HCT116 (cell line): ENCODE measurements around the gene IMMP2L. TPM values are rescaled to one million over a fixed set of nuclear protein-coding genes. Genes with fewer than 3 reads are reported as not detected.

Source experiments
- ATAC-seq: fragments of 200-7000 bp; cut with Tn5 transposase; 2 replicates; pipeline ENCODE4 v1.9.1; 2020; ENCODE audit warnings: mild to moderate bottlenecking, moderate library complexity
- BruUV-seq: library from RNA; stranded (reverse); fragments of 400-500 nt; replicated peaks from 2 replicates; lab custom pipeline; 2021; lab: Mats Ljungman, UMichigan
- CTCF ChIA-PET: fragments of 300-600 bp; sonication (Branson Sonifier 250); formaldehyde crosslinking; loops from one replicate; lab custom pipeline; 2021; ENCODE audit warnings: antibody characterized with exemption; lab: Charles Lee
- POLR2A ChIA-PET: fragments of 300-600, 350-600 bp; sonication (Branson Sonifier 250); formaldehyde crosslinking; loops from one replicate; lab custom pipeline; 2021; ENCODE audit warnings: antibody characterized with exemption; lab: Charles Lee
- RAD21 ChIA-PET, 2 experiments: fragments of 300-600 bp; sonication (Branson Sonifier 250); formaldehyde crosslinking; loops; one replicate each; lab custom pipeline; 2023; ENCODE audit warnings: low total read pairs in 2 of 2; ENCODE audit not compliant: uncharacterized antibody in 2 of 2, unreplicated experiment in 2 of 2, low non-redundant PET in 1 of 2; lab: Charles Lee
- DNase-seq: peaks from one replicate; pipeline ENCODE4 v3.0.0-alpha.2; 2010; ENCODE audit warnings: low read depth, low spot score
- H2AFZ ChIP-seq: fragments of 200-600 bp; shearing (Covaris generic), sonication (generic); 2 replicates; pipeline ENCODE4 v1.6.1; 2017; ENCODE audit warnings: low read depth, mixed run types, mixed read lengths, antibody characterized with exemption, low read length; ENCODE audit not compliant: poor library complexity, severe bottlenecking
- H3K27ac ChIP-seq: 2 replicates; pipeline ENCODE4 v1.5.1; 2012; ENCODE audit warnings: low read depth, low read length
- H3K27me3 ChIP-seq: fragments of 200-600 bp; sonication (generic); 2 replicates; pipeline ENCODE4 v1.6.1; 2016; ENCODE audit warnings: mixed run types, low read length, mixed read lengths; ENCODE audit not compliant: insufficient read depth
- H3K36me3 ChIP-seq, 2 experiments: fragments of 200-500 bp in 1 of 2; fragments of 200-600 bp in 1 of 2; sonication (Bioruptor generic) in 1 of 2; sonication (generic) in 1 of 2; 2 replicates each; pipeline versions ENCODE4 v1.5.1 to v1.6.1; 2014 to 2016; ENCODE audit warnings: low read length in 2 of 2, inconsistent platforms in 1 of 2, mixed read lengths in 1 of 2, mixed run types in 1 of 2; ENCODE audit not compliant: insufficient read depth in 2 of 2, control insufficient read depth in 1 of 2
- H3K4me1 ChIP-seq, 2 experiments: fragments of 200-600 bp in 1 of 2; sonication (generic) in 1 of 2; 2 replicates each; pipeline versions ENCODE4 v1.5.1 to v1.6.1; 2012 to 2017; ENCODE audit warnings: low read length in 2 of 2, inconsistent platforms in 1 of 2, mild to moderate bottlenecking in 1 of 2, mixed read lengths in 1 of 2, mixed run types in 1 of 2, moderate library complexity in 1 of 2; ENCODE audit not compliant: insufficient read depth in 2 of 2, control insufficient read depth in 1 of 2
- H3K4me2 ChIP-seq: fragments of 200-600 bp; sonication (generic); 2 replicates; pipeline ENCODE4 v1.6.1; 2017; ENCODE audit warnings: mixed run types, low read length, mixed read lengths
- H3K4me3 ChIP-seq, 2 experiments: fragments of 200-600 bp in 1 of 2; sonication (generic) in 1 of 2; replicated peaks in 1 of 2; 2 replicates each; pipeline ENCODE4 v1.5.1; 2011 to 2016; ENCODE audit warnings: low read length in 2 of 2, control low read depth in 1 of 2, low read depth in 1 of 2, mild to moderate bottlenecking in 1 of 2, mixed read lengths in 1 of 2, mixed run types in 1 of 2
- H3K79me2 ChIP-seq: fragments of 200-600 bp; sonication (generic); 2 replicates; pipeline ENCODE4 v1.6.1; 2017; ENCODE audit warnings: mild to moderate bottlenecking, mixed run types, low read length, moderate library complexity, mixed read lengths; ENCODE audit not compliant: insufficient read depth
- H3K9ac ChIP-seq: fragments of 200-600 bp; sonication (generic); 2 replicates; pipeline ENCODE4 v1.6.1; 2016; ENCODE audit warnings: low read length, mixed read lengths
- H3K9me2 ChIP-seq: fragments of 200-600 bp; sonication (generic), shearing (Covaris generic); 2 replicates; pipeline ENCODE4 v1.6.1; 2017; ENCODE audit warnings: mixed run types, mild to moderate bottlenecking, moderate library complexity; ENCODE audit not compliant: insufficient read depth
- H3K9me3 ChIP-seq, 2 experiments: fragments of 200-500 bp in 1 of 2; fragments of 200-600 bp in 1 of 2; sonication (Bioruptor generic) in 1 of 2; sonication (generic) in 1 of 2; 2 replicates each; pipeline ENCODE4 v1.6.1; 2014 to 2017; ENCODE audit warnings: low read length in 2 of 2, mixed read lengths in 2 of 2, inconsistent platforms in 1 of 2, low read depth in 1 of 2, mild to moderate bottlenecking in 1 of 2, mixed run types in 1 of 2, moderate library complexity in 1 of 2; ENCODE audit not compliant: control insufficient read depth in 1 of 2, insufficient read depth in 1 of 2
- H4K20me1 ChIP-seq: fragments of 200-600 bp; sonication (generic), shearing (Covaris generic); 2 replicates; pipeline ENCODE4 v1.6.1; 2017; ENCODE audit warnings: mixed run types, mild to moderate bottlenecking, moderate library complexity; ENCODE audit not compliant: insufficient read depth
- CBX3 ChIP-seq: IDR thresholded peaks from 2 replicates; pipeline ENCODE4 v1.6.1; 2012; ENCODE audit warnings: low read depth
- CEBPB ChIP-seq: IDR thresholded peaks from 2 replicates; pipeline ENCODE4 v1.6.1; 2012; ENCODE audit warnings: low read depth
- EGR1 ChIP-seq: IDR thresholded peaks from 2 replicates; pipeline ENCODE4 v1.6.1; 2012; ENCODE audit warnings: low read depth
- ELF1 ChIP-seq: IDR thresholded peaks from 2 replicates; pipeline ENCODE4 v1.6.1; 2012; ENCODE audit warnings: low read depth, borderline replicate concordance
- EZH2 ChIP-seq: fragments of 200-600 bp; sonication (generic); IDR thresholded peaks from 2 replicates; pipeline ENCODE4 v1.6.1; 2017; ENCODE audit warnings: antibody characterized with exemption, mixed run types
- EZH2phosphoT487 ChIP-seq: fragments of 200-600 bp; IDR thresholded peaks from 2 replicates; pipeline ENCODE4 v1.6.1; 2018; ENCODE audit warnings: antibody characterized with exemption, borderline replicate concordance
- FOSL1 ChIP-seq: IDR thresholded peaks from 2 replicates; pipeline ENCODE4 v1.6.1; 2012; ENCODE audit warnings: low read depth
- JUND ChIP-seq: IDR thresholded peaks from 2 replicates; pipeline ENCODE4 v1.6.1; 2012
- POLR2AphosphoS5 ChIP-seq: IDR thresholded peaks from 2 replicates; pipeline ENCODE4 v1.6.1; 2011; ENCODE audit warnings: mild to moderate bottlenecking, low read depth, low read length, moderate library complexity
- RAD21 ChIP-seq: IDR thresholded peaks from 2 replicates; pipeline ENCODE4 v1.6.1; 2012; ENCODE audit warnings: low read depth, mild to moderate bottlenecking
- TCF7L2 ChIP-seq: IDR thresholded peaks from 2 replicates; pipeline ENCODE4 v1.7.0; 2011; ENCODE audit warnings: borderline replicate concordance, inconsistent platforms; ENCODE audit not compliant: insufficient read depth, insufficient read length; ENCODE audit errors: extremely low read depth
- YY1 ChIP-seq: IDR thresholded peaks from 2 replicates; pipeline ENCODE4 v1.6.1; 2011; ENCODE audit warnings: low read length, low read depth, moderate library complexity, mild to moderate bottlenecking; ENCODE audit not compliant: insufficient replicate concordance; ENCODE audit errors: extremely low read depth
- ZFX ChIP-seq: fragments of 450-650 bp; IDR thresholded peaks from 2 replicates; pipeline ENCODE4 v1.6.1; 2017
- intact Hi-C: fragments of 100-400 bp; cut with micrococcal nuclease; formaldehyde crosslinking; loops from 2 replicates; pipeline ENCODE4 v1.10.0; 2022
- total RNA-seq: library from RNA; stranded (reverse); gene quantifications from one replicate; pipeline ENCODE4 v1.2.1, GENCODE V29; 2021; ENCODE audit not compliant: unreplicated experiment
- TF ChIP-seq, protein P1 (sequence below): IDR thresholded peaks from 2 replicates; pipeline ENCODE4 v1.6.1; 2012; ENCODE audit warnings: low read depth
- TF ChIP-seq, protein P2 (sequence below): IDR thresholded peaks from 2 replicates; pipeline ENCODE4 v1.6.1; 2012
- TF ChIP-seq, protein P3 (sequence below), 3 experiments: fragments of 200-600 bp in 1 of 3; sonication (generic) in 1 of 3; IDR thresholded peaks in 2 of 3; conservative IDR thresholded peaks in 1 of 3; 2 replicates each; pipeline ENCODE4 v1.5.1; 2012 to 2017; ENCODE audit warnings: low read depth in 2 of 3, low read length in 2 of 3, antibody characterized with exemption in 1 of 3, borderline replicate concordance in 1 of 3, control low read depth in 1 of 3, mild to moderate bottlenecking in 1 of 3, mixed read lengths in 1 of 3, mixed run types in 1 of 3, moderate library complexity in 1 of 3; ENCODE audit not compliant: insufficient read depth in 1 of 3
- TF ChIP-seq, protein P4 (sequence below): IDR thresholded peaks from 2 replicates; pipeline ENCODE4 v1.6.1; 2012

Gene IMMP2L
- total RNA-seq, 1 experiment from 2014 or later = 21.1 TPM

DNA sequence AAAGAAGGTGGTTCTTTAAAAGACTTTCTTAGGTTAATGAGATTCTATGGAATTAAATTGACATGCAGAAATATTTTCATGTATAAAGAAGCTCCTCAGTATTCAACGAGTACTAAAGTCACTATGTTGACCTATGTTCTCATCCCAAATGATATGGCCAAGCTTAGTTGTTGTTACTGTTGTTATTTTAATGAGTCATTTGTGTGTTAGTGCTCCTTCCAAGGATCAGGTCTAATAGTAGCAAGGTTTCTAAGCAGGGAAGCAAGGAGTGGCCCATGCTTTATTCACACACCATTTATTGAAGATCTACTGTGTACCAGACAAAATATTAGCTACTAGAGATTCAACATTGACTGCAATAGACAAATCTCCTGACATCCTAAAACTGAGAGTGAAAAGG is 429.5 kb downstream of the IMMP2L start (continued):
- TF ChIP-seq, protein P1, sequence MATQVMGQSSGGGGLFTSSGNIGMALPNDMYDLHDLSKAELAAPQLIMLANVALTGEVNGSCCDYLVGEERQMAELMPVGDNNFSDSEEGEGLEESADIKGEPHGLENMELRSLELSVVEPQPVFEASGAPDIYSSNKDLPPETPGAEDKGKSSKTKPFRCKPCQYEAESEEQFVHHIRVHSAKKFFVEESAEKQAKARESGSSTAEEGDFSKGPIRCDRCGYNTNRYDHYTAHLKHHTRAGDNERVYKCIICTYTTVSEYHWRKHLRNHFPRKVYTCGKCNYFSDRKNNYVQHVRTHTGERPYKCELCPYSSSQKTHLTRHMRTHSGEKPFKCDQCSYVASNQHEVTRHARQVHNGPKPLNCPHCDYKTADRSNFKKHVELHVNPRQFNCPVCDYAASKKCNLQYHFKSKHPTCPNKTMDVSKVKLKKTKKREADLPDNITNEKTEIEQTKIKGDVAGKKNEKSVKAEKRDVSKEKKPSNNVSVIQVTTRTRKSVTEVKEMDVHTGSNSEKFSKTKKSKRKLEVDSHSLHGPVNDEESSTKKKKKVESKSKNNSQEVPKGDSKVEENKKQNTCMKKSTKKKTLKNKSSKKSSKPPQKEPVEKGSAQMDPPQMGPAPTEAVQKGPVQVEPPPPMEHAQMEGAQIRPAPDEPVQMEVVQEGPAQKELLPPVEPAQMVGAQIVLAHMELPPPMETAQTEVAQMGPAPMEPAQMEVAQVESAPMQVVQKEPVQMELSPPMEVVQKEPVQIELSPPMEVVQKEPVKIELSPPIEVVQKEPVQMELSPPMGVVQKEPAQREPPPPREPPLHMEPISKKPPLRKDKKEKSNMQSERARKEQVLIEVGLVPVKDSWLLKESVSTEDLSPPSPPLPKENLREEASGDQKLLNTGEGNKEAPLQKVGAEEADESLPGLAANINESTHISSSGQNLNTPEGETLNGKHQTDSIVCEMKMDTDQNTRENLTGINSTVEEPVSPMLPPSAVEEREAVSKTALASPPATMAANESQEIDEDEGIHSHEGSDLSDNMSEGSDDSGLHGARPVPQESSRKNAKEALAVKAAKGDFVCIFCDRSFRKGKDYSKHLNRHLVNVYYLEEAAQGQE = no peak
- peak; percentile 45; the same call in 1 of the 2 replicates for TF ChIP-seq CBX3
- TF ChIP-seq FOSL1 = peak; percentile 70
- no peak for TF ChIP-seq RAD21
- TF ChIP-seq EZH2phosphoT487 = no peak
- no peak for TF ChIP-seq ELF1
- TF ChIP-seq ZFX = no peak
- TF ChIP-seq, protein P2, sequence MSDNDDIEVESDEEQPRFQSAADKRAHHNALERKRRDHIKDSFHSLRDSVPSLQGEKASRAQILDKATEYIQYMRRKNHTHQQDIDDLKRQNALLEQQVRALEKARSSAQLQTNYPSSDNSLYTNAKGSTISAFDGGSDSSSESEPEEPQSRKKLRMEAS = no peak
- no peak for TF ChIP-seq TCF7L2

DNA sequence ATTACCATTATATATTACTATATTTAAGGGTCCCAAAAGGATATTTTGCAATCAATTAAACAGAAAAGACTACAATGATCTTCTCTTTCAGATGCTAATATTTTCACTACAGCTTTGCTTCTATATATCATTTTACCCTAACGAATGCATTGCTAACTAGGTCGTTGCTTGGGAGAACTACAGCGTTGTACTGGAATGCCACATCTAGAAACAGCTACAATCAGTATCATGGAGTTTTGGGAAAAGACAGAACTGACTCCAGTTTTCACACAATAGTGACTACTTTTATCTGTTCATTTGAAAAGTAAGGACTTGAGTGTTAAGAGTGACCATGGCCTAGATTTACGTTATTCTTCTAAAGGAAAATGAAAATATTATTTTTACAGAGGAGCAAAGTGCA is 432.9 kb downstream of the IMMP2L start:
- TF ChIP-seq, protein P3, sequence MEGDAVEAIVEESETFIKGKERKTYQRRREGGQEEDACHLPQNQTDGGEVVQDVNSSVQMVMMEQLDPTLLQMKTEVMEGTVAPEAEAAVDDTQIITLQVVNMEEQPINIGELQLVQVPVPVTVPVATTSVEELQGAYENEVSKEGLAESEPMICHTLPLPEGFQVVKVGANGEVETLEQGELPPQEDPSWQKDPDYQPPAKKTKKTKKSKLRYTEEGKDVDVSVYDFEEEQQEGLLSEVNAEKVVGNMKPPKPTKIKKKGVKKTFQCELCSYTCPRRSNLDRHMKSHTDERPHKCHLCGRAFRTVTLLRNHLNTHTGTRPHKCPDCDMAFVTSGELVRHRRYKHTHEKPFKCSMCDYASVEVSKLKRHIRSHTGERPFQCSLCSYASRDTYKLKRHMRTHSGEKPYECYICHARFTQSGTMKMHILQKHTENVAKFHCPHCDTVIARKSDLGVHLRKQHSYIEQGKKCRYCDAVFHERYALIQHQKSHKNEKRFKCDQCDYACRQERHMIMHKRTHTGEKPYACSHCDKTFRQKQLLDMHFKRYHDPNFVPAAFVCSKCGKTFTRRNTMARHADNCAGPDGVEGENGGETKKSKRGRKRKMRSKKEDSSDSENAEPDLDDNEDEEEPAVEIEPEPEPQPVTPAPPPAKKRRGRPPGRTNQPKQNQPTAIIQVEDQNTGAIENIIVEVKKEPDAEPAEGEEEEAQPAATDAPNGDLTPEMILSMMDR (IDR thresholded peaks at IDR 0.05 in 2 of 3, conservative IDR thresholded peaks at IDR 0.05 in 1 of 3; ENCODE audit: borderline replicate concordance in 1 of 3, insufficient read depth in 1 of 3, low read depth in 2 of 3, low read length in 2 of 3) = no peak
- TF ChIP-seq, protein P1 = no peak
- TF ChIP-seq, protein P4, sequence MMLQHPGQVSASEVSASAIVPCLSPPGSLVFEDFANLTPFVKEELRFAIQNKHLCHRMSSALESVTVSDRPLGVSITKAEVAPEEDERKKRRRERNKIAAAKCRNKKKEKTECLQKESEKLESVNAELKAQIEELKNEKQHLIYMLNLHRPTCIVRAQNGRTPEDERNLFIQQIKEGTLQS = no peak
- TF ChIP-seq EZH2 (no peak), ELF1 (no peak), POLR2AphosphoS5 (no peak), JUND (no peak), YY1 (no peak), CBX3 (no peak), FOSL1 (no peak), EGR1 (no peak), RAD21 (no peak), CEBPB (no peak)
- Histone ChIP-seq H3K79me2 (no peaks in the 10 kb centered on the region), H3K36me3 (no peaks in the 10 kb centered on the region), H3K4me2 (no peak overlapping the region), H3K27me3 (no peaks in the 10 kb centered on the region), H3K27ac (no peak overlapping the region), H3K9ac (no peak overlapping the region), H3K4me1 (peaks cover 9 to 13% of the 10 kb centered on the region in 2 experiments; a peak in 3 of 4 replicates), H3K9me3 (no peaks in the 10 kb centered on the region), H4K20me1 (no peaks in the 10 kb centered on the region), H3K9me2 (no peaks in the 10 kb centered on the region), H2AFZ (no peak overlapping the region), H3K4me3 (no peak overlapping the region)
- CTCF ChIA-PET = no interaction called here
- no peak for ATAC-seq
- DNase-seq = no peak
- intact Hi-C loops = no loop called here
- RAD21 ChIA-PET = no interaction called here
- POLR2A ChIA-PET = no interaction called here
- BruUV-seq = no TSS peak
